Thyroid gland (tissue), 4 donors: ENCODE data around the gene PODXL. TPM values are rescaled to one million over a fixed set of nuclear protein-coding genes. Genes with fewer than 3 reads are reported as not detected.

ENCODE experiments used
- DNase-seq, 2 donors: peaks; one replicate each; pipeline ENCODE4 v3.0.0-alpha.2; 2019
- H3K27ac ChIP-seq, 3 donors: fragments of 200-600 bp; sonication (generic); 1 replicate in 2 of 3; 2 replicates in 1 of 3; pipeline ENCODE4 v1.5.1; 2016 to 2019; ENCODE audit warnings: mild to moderate bottlenecking in 1 of 3, moderate library complexity in 1 of 3
- H3K27me3 ChIP-seq: fragments of 200-600 bp; sonication (generic); one replicate; pipeline ENCODE4 v1.5.1; 2019
- H3K36me3 ChIP-seq, 2 donors: fragments of 200-600 bp; sonication (generic); one replicate each; pipeline ENCODE4 v1.5.1; 2016 to 2019
- H3K4me1 ChIP-seq, 2 donors: fragments of 200-600 bp; sonication (generic); one replicate each; pipeline ENCODE4 v1.5.1; 2017 to 2019
- H3K4me3 ChIP-seq, 3 donors: fragments of 200-600 bp; sonication (generic); replicated peaks in 1 of 3; 1 replicate in 2 of 3; 2 replicates in 1 of 3; pipeline ENCODE4 v1.5.1; 2016; ENCODE audit warnings: mild to moderate bottlenecking in 1 of 3
- H3K9me3 ChIP-seq: fragments of 200-600 bp; sonication (generic); one replicate; pipeline ENCODE4 v1.5.1; 2017
- CTCF ChIP-seq, 6 experiments: fragments of 200-600 bp in 3 of 6; fragments of 450-650 bp in 3 of 6; sonication (generic) in 3 of 6; IDR thresholded peaks; one replicate each; pipeline ENCODE4 v1.5.1; 2016 to 2019; ENCODE audit warnings: antibody characterized with exemption in 6 of 6, mild to moderate bottlenecking in 2 of 6, inconsistent platforms in 1 of 6, moderate library complexity in 1 of 6
- POLR2A ChIP-seq, 2 donors: fragments of 450-650 bp; IDR thresholded peaks; one replicate each; pipeline ENCODE4 v1.6.1; 2017; ENCODE audit warnings: antibody characterized with exemption in 2 of 2, mild to moderate bottlenecking in 2 of 2, moderate library complexity in 1 of 2
- WGBS, 2 donors: methylation state at CpG; one replicate each; pipeline ENCODE4 v1.1.5; 2017; 5-methylcytosine and 5-hydroxymethylcytosine counted together
- intact Hi-C: fragments of 100-400 bp; cut with DNase I; formaldehyde crosslinking; loops from one replicate; pipeline ENCODE4 v1.15.1; 2023
- total RNA-seq, 4 donors: library from RNA; depleted of rRNA; stranded (reverse); fragments of >200 nt; gene quantifications; one replicate each; pipeline ENCODE4 v1.2.3, GENCODE V29; 2016

Gene PODXL
- total RNA-seq, 4 donors from 2014 or later: 47.7 to 125 (median 56.3) TPM

- H3K9me3 ChIP-seq: no peaks in the 10 kb centered on the region
- H3K4me3 ChIP-seq: no peak overlapping the region
- WGBS, 2 donors: 66 to 69% methylated on average over 10 of the region's 10 CpGs
- TF ChIP-seq POLR2A (IDR thresholded peaks at IDR 0.05) (no peak), CTCF (IDR thresholded peaks at IDR 0.05) (no peak)
- no peaks in the 10 kb centered on the region for H3K27me3 ChIP-seq
- H3K4me1 ChIP-seq: no peaks in the 10 kb centered on the region
- DNase-seq: no peak
- no peak overlapping the region for H3K27ac ChIP-seq
- no peaks in the 10 kb centered on the region for H3K36me3 ChIP-seq
- intact Hi-C loops: no loop called here
Observed at GRCh38 chr7:131591687-131592319, 35.4 kb upstream of the PODXL start.

GRCh38 chr7:131587315-131587923 is 31.0 kb upstream of the PODXL start:
- H3K9me3 ChIP-seq: no peaks in the 10 kb centered on the region
- 85 to 94% methylated on average over 9 of the region's 9 CpGs for WGBS, 2 donors
- no peaks in the 10 kb centered on the region for H3K27me3 ChIP-seq
- DNase-seq: no peak
- no peak overlapping the region for H3K4me3 ChIP-seq
- H3K4me1 ChIP-seq: no peaks in the 10 kb centered on the region
- H3K36me3 ChIP-seq: no peaks in the 10 kb centered on the region
- TF ChIP-seq CTCF (IDR thresholded peaks at IDR 0.05) (no peak), POLR2A (IDR thresholded peaks at IDR 0.05) (no peak)
- no peak overlapping the region for H3K27ac ChIP-seq
- intact Hi-C loops: no loop called here

- no peaks in the 10 kb centered on the region for H3K4me1 ChIP-seq
- 71 to 79% methylated on average over 3 of the region's 3 CpGs for WGBS, 2 donors
- no peaks in the 10 kb centered on the region for H3K27me3 ChIP-seq
- no peaks in the 10 kb centered on the region for H3K36me3 ChIP-seq
- H3K27ac ChIP-seq: no peak overlapping the region
- TF ChIP-seq CTCF (IDR thresholded peaks at IDR 0.05): no peak
- DNase-seq: no peak
- H3K9me3 ChIP-seq: no peaks in the 10 kb centered on the region
- intact Hi-C loops: no loop called here
- H3K4me3 ChIP-seq: no peak overlapping the region
Observed at GRCh38 chr7:131586759-131587158, 30.3 kb upstream of the PODXL start.

GRCh38 chr7:131586259-131586658 is 29.8 kb upstream of the PODXL start:
- H3K27me3 ChIP-seq: no peaks in the 10 kb centered on the region
- no peaks in the 10 kb centered on the region for H3K4me1 ChIP-seq
- H3K27ac ChIP-seq: no peak overlapping the region
- H3K9me3 ChIP-seq: no peaks in the 10 kb centered on the region
- intact Hi-C loops: no loop called here
- 27 to 30% methylated on average over 5 of the region's 5 CpGs for WGBS, 2 donors
- TF ChIP-seq CTCF (IDR thresholded peaks at IDR 0.05): no peak
- TF ChIP-seq POLR2A (IDR thresholded peaks at IDR 0.05): no peak
- no peaks in the 10 kb centered on the region for H3K36me3 ChIP-seq
- no peak overlapping the region for H3K4me3 ChIP-seq
- DNase-seq: peak in 1 of 2 donors; percentile 11

- 88 to 92% methylated on average over 9 of the region's 9 CpGs for WGBS, 2 donors
- H3K27ac ChIP-seq: no peak overlapping the region
- no peak for DNase-seq
- no peak overlapping the region for H3K4me3 ChIP-seq
- intact Hi-C loops: no loop called here
- no peaks in the 10 kb centered on the region for H3K36me3 ChIP-seq
- H3K9me3 ChIP-seq: no peaks in the 10 kb centered on the region
- H3K4me1 ChIP-seq: no peaks in the 10 kb centered on the region
- H3K27me3 ChIP-seq: no peaks in the 10 kb centered on the region
- no peak for TF ChIP-seq POLR2A (IDR thresholded peaks at IDR 0.05)
- TF ChIP-seq CTCF (IDR thresholded peaks at IDR 0.05): no peak
Observed at GRCh38 chr7:131583430-131583829, 27.0 kb upstream of the PODXL start.
